22Rv1 (cell line): Measurements from ENCODE around the gene STKLD1.

Source experiments
- H3K27ac ChIP-seq: fragments of 450-650 bp; 2 replicates; pipeline ENCODE4 v1.5.1; 2017
- CTCF ChIP-seq: fragments of 450-650 bp; IDR thresholded peaks from 2 replicates; pipeline ENCODE4 v1.5.1; 2017; ENCODE audit warnings: mild to moderate bottlenecking
- ZFX ChIP-seq: fragments of 450-650 bp; IDR thresholded peaks from 2 replicates; pipeline ENCODE4 v1.6.1; 2017; ENCODE audit warnings: antibody characterized with exemption, borderline replicate concordance

Gene STKLD1

GRCh38 chr9:133428617-133429101 is 52.5 kb downstream of the STKLD1 start:
- TF ChIP-seq ZFX (no peak), CTCF (no peak)

DNA sequence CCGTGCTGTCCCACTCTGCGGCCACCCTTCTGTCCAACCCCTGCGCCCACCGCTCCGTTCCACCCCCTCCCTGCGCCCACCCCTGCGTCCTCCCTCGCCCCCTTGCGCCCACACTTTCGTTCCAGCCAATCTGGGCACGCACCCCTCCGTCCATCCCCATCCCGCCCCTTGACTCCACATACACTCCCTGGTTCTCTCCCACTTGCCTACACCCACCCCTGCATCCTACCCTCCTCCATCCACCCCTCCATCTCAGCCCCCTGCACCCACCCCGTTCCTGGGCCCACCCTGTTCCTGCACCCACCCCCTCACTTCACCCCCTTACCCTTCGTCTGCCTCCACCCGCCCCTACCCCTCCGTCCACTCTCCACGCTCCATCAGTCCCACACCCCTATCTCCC is 53.0 kb downstream of the STKLD1 start:
- H3K27ac ChIP-seq: no peak overlapping the region
- TF ChIP-seq CTCF: no peak
- no peak for TF ChIP-seq ZFX

More at GRCh38 chr9:133428617-133429101, 52.5 kb downstream of the STKLD1 start:
- H3K27ac ChIP-seq: no peak overlapping the region

- no peak overlapping the region for H3K27ac ChIP-seq
- TF ChIP-seq ZFX (no peak), CTCF (no peak)
Measured at GRCh38 chr9:133429641-133430161, 53.5 kb downstream of the STKLD1 start.

- H3K27ac ChIP-seq: no peak overlapping the region
- TF ChIP-seq ZFX (no peak), CTCF (no peak)
Measured at GRCh38 chr9:133430244-133430643, 54.1 kb downstream of the STKLD1 start.

DNA sequence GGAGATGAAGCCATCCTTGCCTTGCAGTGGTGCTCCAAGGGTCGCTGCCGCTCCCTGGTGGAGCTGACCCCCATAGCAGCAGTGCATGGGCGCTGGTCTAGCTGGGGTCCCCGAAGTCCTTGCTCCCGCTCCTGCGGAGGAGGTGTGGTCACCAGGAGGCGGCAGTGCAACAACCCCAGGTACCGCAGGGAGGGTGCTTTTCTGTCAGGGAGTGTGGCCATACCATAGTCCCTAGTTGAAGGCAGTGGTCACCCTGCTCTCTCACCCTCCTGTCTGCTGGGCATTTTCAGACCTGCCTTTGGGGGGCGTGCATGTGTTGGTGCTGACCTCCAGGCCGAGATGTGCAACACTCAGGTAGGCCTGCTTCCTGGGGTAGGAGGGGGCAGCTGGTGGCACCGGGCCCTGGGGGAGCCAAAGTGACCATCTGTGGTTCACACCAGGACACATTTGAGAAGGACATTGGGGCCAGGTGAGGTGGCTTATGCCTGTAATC is 57.2 kb downstream of the STKLD1 start:
- no peak for TF ChIP-seq CTCF
- TF ChIP-seq ZFX: no peak
- no peak overlapping the region for H3K27ac ChIP-seq

DNA sequence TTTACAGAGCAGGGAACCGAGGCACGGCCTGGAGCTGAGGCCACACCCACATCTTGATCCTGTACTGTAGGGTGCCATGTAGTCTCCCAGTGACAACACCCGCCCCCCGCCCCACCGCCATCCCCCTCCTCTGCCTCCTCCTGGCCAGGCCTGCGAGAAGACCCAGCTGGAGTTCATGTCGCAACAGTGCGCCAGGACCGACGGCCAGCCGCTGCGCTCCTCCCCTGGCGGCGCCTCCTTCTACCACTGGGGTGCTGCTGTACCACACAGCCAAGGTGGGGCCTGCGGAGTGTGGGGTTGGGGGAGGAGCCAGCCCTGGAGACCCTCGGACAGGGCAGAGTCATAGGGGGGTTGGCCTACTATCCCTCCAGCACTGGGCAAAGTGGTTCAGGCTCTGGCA is 60.5 kb downstream of the STKLD1 start:
- no peak for TF ChIP-seq CTCF
- H3K27ac ChIP-seq: no peak overlapping the region

DNA sequence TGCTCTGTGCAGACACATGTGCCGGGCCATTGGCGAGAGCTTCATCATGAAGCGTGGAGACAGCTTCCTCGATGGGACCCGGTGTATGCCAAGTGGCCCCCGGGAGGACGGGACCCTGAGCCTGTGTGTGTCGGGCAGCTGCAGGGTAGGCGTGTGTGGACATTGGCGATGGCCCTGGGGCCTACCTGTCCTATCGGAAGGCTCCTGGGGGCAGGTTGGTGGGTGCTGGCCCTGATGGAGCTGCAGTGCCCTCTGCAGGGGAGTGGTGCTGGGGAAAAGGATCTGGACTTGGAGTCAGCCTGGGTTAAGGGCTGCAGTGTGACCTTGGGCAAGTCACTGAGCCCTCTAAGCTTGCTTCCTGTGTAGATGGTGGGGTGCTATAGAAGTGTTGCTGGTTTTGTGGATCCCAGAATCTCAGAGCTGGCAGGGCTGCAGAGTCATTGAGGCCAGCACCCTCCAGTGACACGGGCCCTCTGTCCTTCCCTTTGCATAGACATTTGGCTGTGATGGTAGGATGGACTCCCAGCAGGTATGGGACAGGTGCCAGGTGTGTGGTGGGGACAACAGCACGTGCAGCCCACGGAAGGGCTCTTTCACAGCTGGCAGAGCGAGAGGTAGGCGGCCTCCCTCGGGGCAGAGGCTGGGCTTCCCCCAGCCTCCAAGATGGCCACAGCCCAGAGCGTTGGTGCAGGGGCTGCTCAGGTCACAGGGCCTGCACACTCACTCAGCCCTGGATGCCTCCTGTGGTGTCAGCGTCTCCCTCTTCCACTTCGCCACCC is 61.8 kb downstream of the STKLD1 start:
- H3K27ac ChIP-seq: no peak overlapping the region
- no peak for TF ChIP-seq ZFX
- TF ChIP-seq CTCF: peak; percentile 27
